Subcutaneous abdominal adipose tissue (tissue), 5 donors: ENCODE results near the gene CFAP65.

ENCODE experiments used
- H3K27ac ChIP-seq: one replicate; pipeline ENCODE4 v1.7.0; 2013; ENCODE audit warnings: low read depth, mild to moderate bottlenecking, inconsistent platforms, low read length, moderate library complexity
- H3K27me3 ChIP-seq, 5 donors: one replicate each; pipeline ENCODE4 v1.7.0; 2013; ENCODE audit warnings: low read length in 5 of 5, inconsistent platforms in 1 of 5; ENCODE audit not compliant: control insufficient read depth in 5 of 5, insufficient read depth in 4 of 5
- H3K36me3 ChIP-seq, 5 donors: one replicate each; pipeline ENCODE4 v1.7.0; 2013; ENCODE audit warnings: low read length in 5 of 5; ENCODE audit not compliant: control insufficient read depth in 5 of 5, insufficient read depth in 5 of 5
- H3K4me1 ChIP-seq, 5 donors: one replicate each; pipeline ENCODE4 v1.7.0; 2013; ENCODE audit warnings: low read length in 5 of 5, mild to moderate bottlenecking in 3 of 5, moderate library complexity in 1 of 5; ENCODE audit not compliant: control insufficient read depth in 5 of 5, insufficient read depth in 5 of 5
- H3K4me3 ChIP-seq, 5 donors: one replicate each; pipeline ENCODE4 v1.7.0; 2013; ENCODE audit warnings: low read length in 5 of 5, low read depth in 1 of 5
- H3K9ac ChIP-seq, 5 donors: one replicate each; pipeline ENCODE4 v1.7.0; 2013; ENCODE audit warnings: low read length in 5 of 5, mild to moderate bottlenecking in 4 of 5, moderate library complexity in 3 of 5
- H3K9me3 ChIP-seq, 5 donors: one replicate each; pipeline ENCODE4 v1.7.0; 2013; ENCODE audit warnings: low read length in 5 of 5; ENCODE audit not compliant: control insufficient read depth in 5 of 5
- donor health status: healthy.
- donor health status: healthy.
- donor health status: healthy.
- donor health status: healthy.
- donor health status: healthy.

Gene CFAP65

GRCh38 chr2:219041252-219041651, at the start of gene CFAP65:
Gene CFAP65 (minus strand): TSS chr2:219041516. CDS start chr2:219039048, 2,468 bp downstream.
- Histone ChIP-seq H3K9ac (no peak within 1 kb of the TSS), H3K27me3 (peaks cover 17 to 51% (median 41%) of the 10 kb centered on the region in 5 donors), H3K4me3 (peak within 1 kb of the TSS; percentile 24 to 56 (median 42))

GRCh38 chr2:219090436-219091299, 49.4 kb upstream of the CFAP65 start:
- Histone ChIP-seq H3K9ac (no peak overlapping the region), H3K9me3 (no peaks in the 10 kb centered on the region), H3K4me1 (peaks cover 0 to 5% (median 0%) of the 10 kb centered on the region in 5 donors), H3K36me3 (peaks cover 0 to 5% (median 0%) of the 10 kb centered on the region in 5 donors), H3K4me3 (no peak overlapping the region), H3K27ac (no peak overlapping the region), H3K27me3 (no peaks in the 10 kb centered on the region)

More at GRCh38 chr2:219041252-219041651, at the start of gene CFAP65:
- Histone ChIP-seq H3K9me3 (no peaks in the 10 kb centered on the region), H3K27ac (no peak within 1 kb of the TSS), H3K4me1 (peaks cover 0 to 6% (median 5%) of the 10 kb centered on the region in 5 donors), H3K36me3 (no peaks in the 10 kb centered on the region)

- no peaks in the 10 kb centered on the region for H3K9me3 ChIP-seq
- H3K4me1 ChIP-seq, result peaks cover 0 to under 1% (median 0%) of the 10 kb centered on the region in 5 donors
- H3K9ac ChIP-seq, result no peak overlapping the region
- no peak overlapping the region for H3K4me3 ChIP-seq
- H3K27me3 ChIP-seq, result no peaks in the 10 kb centered on the region
- H3K27ac ChIP-seq, result no peak overlapping the region
- H3K36me3 ChIP-seq, result peaks cover 0 to under 1% (median 0%) of the 10 kb centered on the region in 5 donors
Measured at GRCh38 chr2:219089330-219089729, 48.0 kb upstream of the CFAP65 start.

GRCh38 chr2:219087848-219088247, 46.5 kb upstream of the CFAP65 start:
- Histone ChIP-seq H3K4me1 (peaks cover 0 to 2% (median 0%) of the 10 kb centered on the region in 5 donors), H3K36me3 (no peaks in the 10 kb centered on the region), H3K9ac (no peak overlapping the region), H3K27ac (no peak overlapping the region), H3K9me3 (no peaks in the 10 kb centered on the region), H3K4me3 (no peak overlapping the region), H3K27me3 (no peaks in the 10 kb centered on the region)

- Histone ChIP-seq H3K36me3 (no peaks in the 10 kb centered on the region), H3K27me3 (no peaks in the 10 kb centered on the region), H3K4me3 (no peak overlapping the region), H3K4me1 (peaks cover 0 to 7% (median 4%) of the 10 kb centered on the region in 5 donors), H3K9ac (no peak overlapping the region), H3K27ac (no peak overlapping the region), H3K9me3 (no peaks in the 10 kb centered on the region)
Measured at GRCh38 chr2:219087361-219087760, 46.0 kb upstream of the CFAP65 start.

GRCh38 chr2:219086196-219086595, 44.9 kb upstream of the CFAP65 start:
- Histone ChIP-seq H3K4me1 (peaks cover 0 to 13% (median 4%) of the 10 kb centered on the region in 5 donors), H3K27ac (no peak overlapping the region), H3K9me3 (no peaks in the 10 kb centered on the region), H3K9ac (no peak overlapping the region), H3K27me3 (no peaks in the 10 kb centered on the region), H3K4me3 (no peak overlapping the region), H3K36me3 (no peaks in the 10 kb centered on the region)

GRCh38 chr2:219084791-219085190, 43.5 kb upstream of the CFAP65 start:
- no peak overlapping the region for H3K27ac ChIP-seq
- no peak overlapping the region for H3K4me3 ChIP-seq
- H3K9ac ChIP-seq, result no peak overlapping the region
- peaks cover 0 to 13% (median 4%) of the 10 kb centered on the region in 5 donors for H3K4me1 ChIP-seq
- H3K9me3 ChIP-seq, result no peaks in the 10 kb centered on the region
- H3K27me3 ChIP-seq, result no peaks in the 10 kb centered on the region
- no peaks in the 10 kb centered on the region for H3K36me3 ChIP-seq

- H3K27me3 ChIP-seq, result no peaks in the 10 kb centered on the region
- H3K9me3 ChIP-seq, result no peaks in the 10 kb centered on the region
- H3K36me3 ChIP-seq, result peaks cover 0 to 7% (median 6%) of the 10 kb centered on the region in 5 donors
- no peak overlapping the region for H3K9ac ChIP-seq
- peaks cover 0 to 13% (median 4%) of the 10 kb centered on the region in 5 donors for H3K4me1 ChIP-seq
- H3K4me3 ChIP-seq, result no peak overlapping the region
- H3K27ac ChIP-seq, result no peak overlapping the region
Measured at GRCh38 chr2:219082332-219082958, 41.1 kb upstream of the CFAP65 start.

- no peak overlapping the region for H3K9ac ChIP-seq
- H3K27ac ChIP-seq, result no peak overlapping the region
- peaks cover 3 to 14% (median 12%) of the 10 kb centered on the region in 5 donors for H3K36me3 ChIP-seq
- no peaks in the 10 kb centered on the region for H3K9me3 ChIP-seq
- no peaks in the 10 kb centered on the region for H3K27me3 ChIP-seq
- H3K4me1 ChIP-seq, result peaks cover 0 to 13% (median 4%) of the 10 kb centered on the region in 5 donors
- H3K4me3 ChIP-seq, result no peak overlapping the region
Measured at GRCh38 chr2:219081701-219082331, 40.5 kb upstream of the CFAP65 start.
